GM12872 (cell line): ENCODE data around the gene BMP2K.

Experiments
- TF ChIP-seq, protein P1 (sequence below): IDR thresholded peaks from 3 replicates; pipeline ENCODE4 v1.5.1; 2011; ENCODE audit warnings: low read depth, mild to moderate bottlenecking, low read length, moderate library complexity; ENCODE audit not compliant: insufficient read depth

The BMP2K gene

DNA sequence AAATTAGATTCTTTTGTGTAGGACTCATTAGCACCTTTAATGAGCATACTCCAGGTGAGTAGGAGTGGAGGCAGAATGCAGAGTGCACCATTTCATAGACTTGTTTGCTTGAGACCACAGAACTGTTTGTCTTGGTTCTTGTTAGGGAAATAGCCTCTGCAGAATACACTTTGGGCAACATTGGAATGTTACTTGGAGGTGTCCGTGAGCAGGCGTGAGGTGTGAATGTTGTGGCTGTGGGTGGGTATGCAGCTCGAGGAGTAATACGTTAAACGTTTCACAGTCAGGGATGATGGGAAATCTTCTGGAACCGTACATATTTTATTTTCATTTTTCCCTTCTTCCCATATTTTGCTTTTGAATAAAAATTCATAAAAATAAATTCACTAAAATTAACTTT, 131.5 kb downstream of the BMP2K start:
- TF ChIP-seq, protein P1, sequence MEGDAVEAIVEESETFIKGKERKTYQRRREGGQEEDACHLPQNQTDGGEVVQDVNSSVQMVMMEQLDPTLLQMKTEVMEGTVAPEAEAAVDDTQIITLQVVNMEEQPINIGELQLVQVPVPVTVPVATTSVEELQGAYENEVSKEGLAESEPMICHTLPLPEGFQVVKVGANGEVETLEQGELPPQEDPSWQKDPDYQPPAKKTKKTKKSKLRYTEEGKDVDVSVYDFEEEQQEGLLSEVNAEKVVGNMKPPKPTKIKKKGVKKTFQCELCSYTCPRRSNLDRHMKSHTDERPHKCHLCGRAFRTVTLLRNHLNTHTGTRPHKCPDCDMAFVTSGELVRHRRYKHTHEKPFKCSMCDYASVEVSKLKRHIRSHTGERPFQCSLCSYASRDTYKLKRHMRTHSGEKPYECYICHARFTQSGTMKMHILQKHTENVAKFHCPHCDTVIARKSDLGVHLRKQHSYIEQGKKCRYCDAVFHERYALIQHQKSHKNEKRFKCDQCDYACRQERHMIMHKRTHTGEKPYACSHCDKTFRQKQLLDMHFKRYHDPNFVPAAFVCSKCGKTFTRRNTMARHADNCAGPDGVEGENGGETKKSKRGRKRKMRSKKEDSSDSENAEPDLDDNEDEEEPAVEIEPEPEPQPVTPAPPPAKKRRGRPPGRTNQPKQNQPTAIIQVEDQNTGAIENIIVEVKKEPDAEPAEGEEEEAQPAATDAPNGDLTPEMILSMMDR = no peak

DNA sequence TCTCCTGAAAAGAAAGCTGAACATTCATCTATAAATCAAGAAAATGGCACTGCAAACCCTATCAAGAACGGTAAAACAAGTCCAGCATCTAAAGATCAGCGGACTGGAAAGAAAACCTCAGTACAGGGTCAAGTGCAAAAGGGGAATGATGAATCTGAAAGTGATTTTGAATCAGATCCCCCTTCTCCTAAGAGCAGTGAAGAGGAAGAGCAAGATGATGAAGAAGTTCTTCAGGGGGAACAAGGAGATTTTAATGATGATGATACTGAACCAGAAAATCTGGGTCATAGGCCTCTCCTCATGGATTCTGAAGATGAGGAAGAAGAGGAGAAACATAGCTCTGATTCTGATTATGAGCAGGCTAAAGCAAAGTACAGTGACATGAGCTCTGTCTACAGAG, 134.5 kb downstream of the BMP2K start:
- TF ChIP-seq, protein P1 = no peak

- TF ChIP-seq, protein P1 = no peak
These were observed 146.1 kb downstream of the BMP2K start for GRCh38 chr4:78922207-78922606.

- TF ChIP-seq, protein P1 = no peak
These were observed 147.5 kb downstream of the BMP2K start for GRCh38 chr4:78923464-78924312.

DNA sequence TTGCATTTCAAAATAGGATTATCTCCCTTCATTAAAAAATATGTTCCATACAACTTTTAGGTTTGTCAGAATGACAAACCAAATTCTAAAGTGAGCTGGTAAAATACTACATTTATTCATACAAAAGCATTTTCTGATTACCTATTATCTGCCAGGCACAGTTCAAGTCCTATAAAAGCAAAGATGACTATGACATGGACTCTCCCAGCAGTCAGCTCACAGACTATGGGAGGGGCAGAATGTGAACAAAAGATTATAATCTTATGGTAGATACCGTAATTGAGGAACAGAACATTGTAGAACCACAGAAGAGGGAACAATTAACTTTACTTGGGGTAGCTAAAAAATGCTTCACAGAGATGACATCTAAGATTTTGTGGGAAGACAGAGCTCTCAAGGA, 150.7 kb downstream of the BMP2K start:
- TF ChIP-seq, protein P1 = no peak

- TF ChIP-seq, protein P1 = no peak
These were observed 152.7 kb downstream of the BMP2K start for GRCh38 chr4:78928835-78929234.

DNA sequence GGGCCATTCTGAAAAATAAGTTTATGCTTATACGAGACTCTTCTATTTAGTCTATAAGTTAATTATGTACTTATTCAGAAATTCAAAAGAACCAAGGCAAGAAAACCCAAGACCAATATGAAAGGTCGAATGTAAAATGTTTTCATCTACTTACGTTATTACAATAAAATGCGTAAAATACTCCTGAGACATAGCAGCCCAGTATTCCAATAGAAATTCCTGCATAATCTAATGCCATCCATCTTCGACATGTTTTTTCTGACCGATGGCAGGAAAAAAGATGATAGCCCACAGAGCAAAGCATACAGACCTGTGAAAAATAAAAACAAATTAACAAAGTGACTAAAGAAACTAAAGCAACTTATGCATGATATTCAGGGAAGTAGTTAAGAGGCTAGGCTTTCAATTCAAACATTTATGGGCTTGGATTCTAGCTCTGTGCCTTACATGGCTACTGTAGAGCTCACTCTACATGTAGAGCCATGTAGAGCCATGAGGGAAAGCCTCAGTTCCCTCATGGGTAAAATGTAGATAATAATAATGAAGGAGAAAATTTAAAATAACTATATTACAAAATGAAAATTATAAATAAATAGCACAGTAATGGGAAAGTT, 154.0 kb downstream of the BMP2K start:
- TF ChIP-seq, protein P1 = no peak
